GM03348 (cell line): ENCODE results near the gene CACTIN.

Source experiments
- DNase-seq: peaks from one replicate; pipeline ENCODE4 v3.0.0; 2012; ENCODE audit warnings: low spot score

The CACTIN gene

GRCh38 chr19:3609779-3610719 lies 16.5 kb downstream of the CACTIN start:
- DNase-seq = no peak

- no peak for DNase-seq
Measured at GRCh38 chr19:3608750-3609322, 17.8 kb downstream of the CACTIN start.

DNA sequence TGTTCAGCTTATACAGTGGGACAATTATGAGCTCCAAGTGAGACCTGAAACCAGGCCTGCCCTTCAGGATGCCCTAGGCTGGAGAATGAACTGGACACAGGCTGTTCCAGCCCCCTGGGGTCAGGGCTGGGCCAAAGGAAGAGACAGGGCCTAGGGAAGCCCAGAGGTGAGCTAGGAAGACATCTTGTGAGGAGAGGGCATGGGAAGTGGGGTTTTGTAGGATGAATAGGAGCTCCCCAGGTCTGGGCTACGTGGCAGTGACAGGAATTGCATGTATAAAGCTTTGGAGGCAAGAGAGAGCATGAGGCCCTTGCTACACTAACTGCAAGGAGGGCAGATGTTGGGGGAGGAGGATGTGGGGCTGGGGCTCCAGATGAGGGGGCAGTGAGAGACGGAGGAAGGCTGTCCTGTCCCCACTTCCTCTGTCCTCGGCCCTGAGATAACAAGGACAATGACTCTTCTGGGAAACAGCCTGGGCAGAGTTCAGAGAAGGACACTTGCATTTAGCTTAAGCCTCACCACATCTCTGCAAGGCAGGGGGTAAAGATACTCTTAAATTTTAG lies 18.4 kb downstream of the CACTIN start:
- no peak for DNase-seq

GRCh38 chr19:3607303-3608078 lies 19.1 kb downstream of the CACTIN start:
- DNase-seq = peak; percentile 71

DNA sequence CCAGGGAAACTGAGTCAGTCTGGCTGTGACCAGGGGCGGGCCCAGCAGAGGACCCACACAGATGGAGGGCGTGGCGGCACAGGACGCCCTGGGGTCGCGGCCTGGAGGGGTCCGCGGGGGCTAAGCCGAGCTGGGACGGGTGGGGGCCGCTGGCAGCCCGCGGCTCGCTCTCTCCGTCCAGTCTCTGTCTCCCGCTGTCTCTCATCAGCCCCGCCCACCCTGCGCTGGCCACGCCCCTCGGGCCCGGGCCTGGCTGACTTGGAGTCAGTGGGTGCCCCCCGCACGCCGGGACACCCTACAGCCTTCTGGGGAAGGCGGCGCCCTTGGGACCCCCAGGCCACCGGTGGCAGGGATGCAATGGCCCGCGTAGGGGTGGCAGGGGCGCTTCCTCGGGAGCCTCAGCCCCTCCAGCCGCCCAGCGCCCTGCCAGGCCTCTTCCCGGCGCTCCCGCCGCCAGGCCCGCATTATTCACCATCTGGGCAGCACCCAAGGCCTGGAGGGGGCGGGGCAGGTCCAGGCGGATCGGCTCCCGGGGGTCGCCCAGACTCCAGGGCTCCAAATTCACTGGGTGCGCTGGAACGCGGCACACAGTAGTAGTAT lies 19.8 kb downstream of the CACTIN start, which contains the start of gene TBXA2R:
TBXA2R (minus strand) TSS at position 186 of the 600 bp plus-strand sequence. CDS start 6,241 bp downstream, outside the sequence.
- peak; percentile 96 for DNase-seq

GRCh38 chr19:3606174-3606689 lies 20.4 kb downstream of the CACTIN start:
- peak; percentile 54 for DNase-seq

GRCh38 chr19:3605770-3606169 lies 20.8 kb downstream of the CACTIN start:
- DNase-seq = no peak

GRCh38 chr19:3605361-3605760 lies 21.2 kb downstream of the CACTIN start:
- DNase-seq = no peak

GRCh38 chr19:3604987-3605343 lies 21.6 kb downstream of the CACTIN start:
- no peak for DNase-seq

DNA sequence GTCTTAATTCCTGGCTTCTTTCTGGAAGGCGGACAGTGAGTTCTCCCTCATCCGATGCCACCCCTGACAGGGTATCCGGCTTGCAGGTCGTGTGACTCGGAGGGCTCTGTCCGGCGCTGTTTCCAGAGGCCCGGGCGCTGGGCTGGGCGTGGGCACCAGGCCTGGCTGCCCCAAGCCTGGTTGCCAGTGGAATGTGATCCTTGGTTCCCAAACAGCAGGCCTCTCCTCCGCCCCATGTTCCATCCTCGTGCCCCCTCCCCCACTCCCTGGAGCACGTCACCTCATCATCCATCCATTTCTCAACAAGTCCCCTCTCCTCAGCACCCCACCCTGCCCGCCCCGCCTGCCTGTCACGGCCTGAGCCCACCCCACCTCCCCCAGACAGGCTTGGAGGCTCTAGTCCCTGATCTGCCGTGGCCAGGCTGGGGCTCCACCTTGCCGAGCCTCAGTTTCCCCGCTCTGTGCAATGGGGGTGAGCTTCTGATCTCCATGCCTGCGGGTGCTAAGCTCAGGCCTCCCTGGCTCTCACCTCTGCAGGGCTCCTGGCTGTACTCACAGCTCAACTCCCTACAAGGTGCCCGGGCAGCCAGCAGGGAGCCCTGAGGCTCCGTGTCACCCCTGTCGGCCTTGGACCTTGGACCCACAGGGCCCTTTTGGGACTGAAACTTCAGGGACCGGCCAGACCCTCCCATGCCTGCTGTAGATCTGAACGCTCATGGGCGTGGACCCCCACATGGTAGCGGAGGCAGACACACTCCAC lies 22.2 kb downstream of the CACTIN start:
- no peak for DNase-seq

DNA sequence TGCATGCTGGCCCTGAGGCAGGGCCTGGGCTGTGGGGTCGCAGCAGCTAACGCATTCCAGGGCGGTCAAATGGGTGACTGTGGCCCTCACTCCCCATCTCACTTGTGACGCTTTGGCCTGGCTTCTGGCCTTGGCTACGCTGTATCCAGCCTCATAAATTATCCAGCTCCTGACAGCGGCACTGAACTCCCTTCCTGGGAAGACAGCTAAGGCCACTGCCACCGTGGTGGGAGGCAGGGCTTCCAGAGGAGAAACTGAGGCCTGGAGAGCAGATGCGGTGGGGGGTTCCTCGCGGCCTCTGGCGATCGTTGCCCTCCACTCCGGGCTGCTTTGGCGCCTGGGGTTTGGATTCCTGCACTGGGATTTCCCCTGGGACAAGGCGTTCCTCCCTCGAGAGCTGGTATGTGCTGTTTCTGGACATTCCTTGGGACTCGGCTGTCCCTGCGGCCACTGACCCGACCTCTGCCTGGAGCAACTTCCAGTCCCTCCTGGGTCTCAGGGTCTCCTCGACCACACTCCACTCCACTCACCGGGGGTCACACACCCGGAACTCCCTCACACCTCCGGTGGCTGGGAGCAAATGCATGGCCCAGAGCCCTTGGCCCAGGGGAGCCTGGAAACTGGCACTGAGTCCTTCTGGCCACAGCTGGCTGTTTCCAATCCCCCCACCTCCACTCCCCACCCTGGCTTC lies 23.3 kb downstream of the CACTIN start:
- DNase-seq = no peak

- no peak for DNase-seq
Measured at GRCh38 chr19:3601021-3601420, 25.6 kb downstream of the CACTIN start.

DNA sequence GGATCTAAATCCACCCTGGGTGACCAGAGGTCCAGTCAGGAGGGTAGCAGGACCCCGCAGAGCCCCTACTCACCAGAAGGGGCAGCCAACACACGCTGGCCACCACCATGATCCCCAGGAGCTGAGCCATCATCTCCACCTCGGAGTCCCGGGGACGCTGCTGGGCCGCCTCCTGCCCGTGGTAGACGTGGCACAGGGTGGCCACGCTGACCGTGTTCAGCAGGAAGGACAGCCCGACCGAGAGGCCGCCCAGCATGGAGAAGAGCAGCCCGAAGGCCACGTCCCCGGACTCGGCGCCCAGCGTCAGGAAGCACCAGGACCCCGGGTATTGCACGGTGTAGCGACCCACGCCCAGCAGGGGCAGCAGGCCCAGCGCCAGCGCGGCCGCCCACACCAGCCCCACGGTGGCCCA lies 26.8 kb downstream of the CACTIN start:
- DNase-seq = no peak

GRCh38 chr19:3595521-3596061 lies 31.0 kb downstream of the CACTIN start:
- DNase-seq = no peak

- DNase-seq = no peak
Measured at GRCh38 chr19:3593156-3593555, 33.4 kb downstream of the CACTIN start.

DNA sequence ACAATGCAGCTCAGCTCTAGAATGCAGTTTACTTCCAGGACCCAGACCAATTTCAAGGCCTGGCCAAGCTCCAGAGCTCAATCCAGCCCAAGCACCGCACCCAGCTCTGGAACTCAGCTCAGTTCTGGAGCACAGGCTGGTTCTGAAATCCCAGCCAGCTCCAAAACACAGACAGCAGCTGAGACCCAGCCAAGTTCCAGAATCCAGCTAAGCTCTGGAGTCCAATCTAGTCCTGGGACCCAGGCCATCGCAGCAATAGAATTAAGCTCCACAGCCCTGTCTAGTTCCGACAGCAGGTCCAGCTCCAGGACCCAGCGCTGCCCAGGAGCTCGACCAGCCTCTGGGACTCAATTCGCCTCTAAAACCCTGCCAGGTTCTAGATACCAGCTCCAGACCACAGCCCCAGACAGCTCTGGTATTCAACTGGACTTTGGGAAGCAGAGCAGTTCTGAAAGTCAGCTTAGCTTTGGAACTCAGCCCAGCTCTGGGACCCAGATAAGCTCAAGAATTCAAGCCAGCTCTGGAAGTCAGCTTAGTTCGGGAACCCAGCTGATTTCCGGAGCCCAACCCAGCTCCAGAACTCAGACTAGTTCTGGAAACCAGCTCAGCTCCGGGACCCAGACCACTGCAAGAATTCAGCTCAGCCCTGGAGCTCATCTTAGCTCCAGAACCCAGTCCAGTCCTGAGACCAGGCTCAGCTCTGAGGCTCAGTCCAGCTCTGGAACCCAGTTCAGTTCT lies 34.5 kb downstream of the CACTIN start:
- DNase-seq = no peak

DNA sequence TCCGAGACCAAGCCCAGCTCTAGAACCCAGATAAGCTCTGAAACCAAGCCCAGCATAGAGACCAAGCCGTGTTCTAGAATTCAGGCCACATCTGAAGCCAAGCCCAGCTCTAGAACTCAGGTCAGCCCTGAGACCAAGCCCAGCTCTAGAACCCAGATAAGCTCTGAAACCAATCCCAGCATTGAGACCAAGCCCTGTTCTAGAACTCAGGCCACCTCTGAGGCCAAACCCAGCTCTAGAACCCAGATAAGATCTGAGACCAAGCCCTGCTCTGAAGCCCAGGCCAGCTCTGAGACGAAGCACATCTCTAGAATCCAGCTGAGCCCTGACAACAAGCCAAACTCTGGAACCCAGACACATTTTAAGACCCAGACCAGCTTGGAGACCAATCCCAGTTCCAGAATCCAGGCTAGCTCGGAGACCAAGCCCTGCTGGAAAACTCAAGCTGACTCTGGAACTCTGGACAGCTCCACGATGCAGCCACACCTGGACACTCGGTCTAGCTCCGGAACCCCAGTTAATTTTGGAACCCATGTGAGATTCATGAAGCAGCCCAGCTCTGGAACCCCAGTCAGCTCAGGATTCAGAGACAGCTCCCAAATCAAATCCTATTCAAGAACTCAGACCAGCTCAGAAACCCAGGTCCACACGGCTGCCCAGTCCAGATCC lies 35.5 kb downstream of the CACTIN start:
- DNase-seq = no peak

DNA sequence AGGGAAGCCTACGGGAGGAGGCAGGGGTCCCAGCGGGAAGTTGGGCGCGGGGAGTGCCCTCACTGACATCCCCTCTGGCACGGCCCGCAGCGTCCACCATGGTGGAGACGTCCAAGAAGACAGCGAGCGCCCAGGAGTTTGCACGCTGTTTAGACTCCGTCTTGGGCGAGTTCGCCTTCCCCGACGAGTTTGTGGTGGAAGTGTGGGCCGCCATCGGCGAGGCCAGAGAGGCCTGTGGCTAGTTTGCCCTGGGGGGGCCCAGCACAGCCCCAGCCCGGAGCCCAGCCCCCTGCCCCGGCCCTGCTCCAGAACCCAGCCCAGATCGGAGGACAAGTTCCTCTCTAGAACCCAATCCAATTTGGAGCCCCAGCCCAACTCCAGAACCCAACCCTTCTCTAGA lies 36.6 kb downstream of the CACTIN start:
- no peak for DNase-seq

DNA sequence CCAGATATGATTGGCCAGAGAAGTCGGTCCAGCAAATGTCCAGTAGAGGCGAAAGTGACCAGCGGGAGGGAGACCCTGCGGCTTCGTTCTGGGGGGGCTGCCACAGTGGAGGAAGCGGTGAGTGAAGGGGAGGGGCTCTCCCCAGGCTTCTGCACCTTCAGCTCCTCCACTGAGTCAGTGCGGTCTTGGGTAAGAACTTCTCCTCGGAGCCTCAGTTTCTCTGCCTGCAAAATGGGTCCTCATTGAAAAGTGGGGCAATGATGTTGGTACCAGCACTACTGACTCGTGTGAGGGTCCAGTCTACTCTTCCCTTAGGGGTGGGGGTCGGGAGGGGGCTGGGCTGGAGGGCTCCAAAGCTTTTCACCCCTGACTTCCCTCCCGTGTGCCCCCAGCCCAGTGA lies 37.2 kb downstream of the CACTIN start:
- DNase-seq = no peak
